Effector memory CD8-positive, alpha-beta T cell (primary cell): ENCODE data around the gene RYK.

ENCODE experiments used
- ATAC-seq: fragments of 150-1000 bp; cut with Tn5 transposase; replicated peaks from 2 replicates; pipeline ENCODE4 v1.10.0; 2021; ENCODE audit warnings: mild to moderate bottlenecking, moderate library complexity
- DNase-seq, 3 experiments: peaks; one replicate each; pipeline ENCODE4 v3.0.0; 2021
- H3K27ac Mint-ChIP-seq, 2 donors: one replicate each; pipeline ENCODE4 v1.8.0; 2022; ENCODE audit warnings: mild to moderate bottlenecking in 2 of 2, mixed read lengths in 2 of 2, moderate library complexity in 2 of 2
- H3K27me3 Mint-ChIP-seq, 2 donors: one replicate each; pipeline ENCODE4 v1.8.0; 2022; ENCODE audit warnings: mixed read lengths in 2 of 2
- H3K36me3 Mint-ChIP-seq: one replicate; pipeline ENCODE4 v1.8.0; 2022; ENCODE audit warnings: mild to moderate bottlenecking, moderate library complexity, mixed read lengths; ENCODE audit not compliant: insufficient read depth
- H3K4me1 Mint-ChIP-seq, 2 donors: one replicate each; pipeline ENCODE4 v1.8.0; 2022; ENCODE audit warnings: low read depth in 2 of 2, mixed read lengths in 2 of 2
- H3K4me3 Mint-ChIP-seq, 2 donors: one replicate each; pipeline ENCODE4 v1.8.0; 2022; ENCODE audit warnings: mild to moderate bottlenecking in 2 of 2, mixed read lengths in 2 of 2, moderate library complexity in 2 of 2
- H3K9me3 Mint-ChIP-seq, 2 donors: one replicate each; pipeline ENCODE4 v1.8.0; 2022; ENCODE audit warnings: mixed read lengths in 2 of 2
- total RNA-seq, 9 experiments: gene quantifications; one replicate each; lab custom pipeline; 2026; lab: John Stamatoyannopoulos, UW

Gene RYK
- 30.2 to 61.4 (median 51.7) reads per million in 9 experiments for total RNA-seq

DNA sequence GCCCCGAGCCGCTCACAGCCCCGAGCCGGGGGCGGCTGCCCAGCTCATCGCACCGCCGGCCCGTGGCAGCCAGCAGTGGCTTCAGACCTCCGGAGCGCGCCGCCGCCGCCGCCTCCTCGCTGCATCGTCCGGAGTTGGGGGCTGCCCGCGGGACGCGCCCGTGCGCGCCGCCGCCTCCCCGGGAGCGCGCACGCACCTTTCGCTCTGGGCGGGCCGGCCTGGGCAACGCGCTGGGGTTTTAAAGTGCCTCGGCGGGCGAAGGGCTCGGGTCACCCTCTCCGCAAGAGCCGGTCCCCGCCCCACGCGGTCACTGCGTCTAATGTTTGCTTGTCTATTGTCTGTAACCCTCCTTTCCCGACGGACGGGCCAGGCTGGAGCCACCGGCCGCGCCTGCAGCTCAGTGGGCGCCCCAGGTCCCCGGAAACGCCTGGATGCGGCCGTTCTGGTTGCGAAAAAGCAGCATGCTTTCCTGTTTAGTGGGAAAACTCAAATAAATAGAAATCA, at the start of gene RYK:
RYK (minus strand) TSS at position 143 of the 504 bp plus-strand sequence. CDS start 205 bp downstream, outside the sequence.
- peaks cover 29 to 46% of the 10 kb centered on the region in 2 donors for H3K4me1 Mint-ChIP-seq
- H3K27ac Mint-ChIP-seq: peak within 1 kb of the TSS; percentile 92 to 96
- peak; percentile 86 for ATAC-seq
- no peaks in the 10 kb centered on the region for H3K27me3 Mint-ChIP-seq
- peak within 1 kb of the TSS; percentile 96 to 98 for H3K4me3 Mint-ChIP-seq
- H3K36me3 Mint-ChIP-seq: peaks cover 8% of the 10 kb centered on the region
- no peaks in the 10 kb centered on the region for H3K9me3 Mint-ChIP-seq
- peak; percentile 66 to 75 (median 67) for DNase-seq

DNA sequence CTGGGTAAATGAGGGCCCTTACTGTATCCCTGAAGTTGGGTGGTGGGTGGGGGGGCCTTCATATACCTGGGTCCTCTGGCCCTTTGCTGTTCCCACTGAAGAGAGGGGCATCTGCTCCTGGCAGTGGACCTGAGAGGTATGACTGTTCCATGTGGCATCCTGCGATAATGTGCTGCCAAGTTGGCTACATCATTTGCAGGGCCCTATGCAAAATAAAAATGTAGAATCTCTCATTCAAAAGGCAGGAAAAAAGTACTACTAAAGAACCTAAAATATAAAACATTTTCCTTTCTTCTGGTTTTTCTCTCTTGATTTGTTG, 49.2 kb upstream of the RYK start:
- H3K9me3 Mint-ChIP-seq: no peaks in the 10 kb centered on the region
- H3K27me3 Mint-ChIP-seq: no peaks in the 10 kb centered on the region
- H3K4me1 Mint-ChIP-seq: no peaks in the 10 kb centered on the region
- H3K4me3 Mint-ChIP-seq: no peak overlapping the region
- DNase-seq (no peak), ATAC-seq (no peak)
- no peak overlapping the region for H3K27ac Mint-ChIP-seq
- H3K36me3 Mint-ChIP-seq: no peaks in the 10 kb centered on the region

- Mint-ChIP-seq H3K4me1 (no peaks in the 10 kb centered on the region), H3K27me3 (no peaks in the 10 kb centered on the region), H3K9me3 (no peaks in the 10 kb centered on the region), H3K4me3 (no peak overlapping the region), H3K36me3 (no peaks in the 10 kb centered on the region), H3K27ac (no peak overlapping the region)
- no peak for DNase-seq
- no peak for ATAC-seq
Measured at GRCh38 chr3:134299185-134299887, 48.7 kb upstream of the RYK start.

GRCh38 chr3:134298249-134298648, 47.6 kb upstream of the RYK start:
- Mint-ChIP-seq H3K9me3 (no peaks in the 10 kb centered on the region), H3K4me3 (no peak overlapping the region), H3K27me3 (no peaks in the 10 kb centered on the region), H3K36me3 (no peaks in the 10 kb centered on the region), H3K27ac (no peak overlapping the region), H3K4me1 (no peaks in the 10 kb centered on the region)
- DNase-seq (no peak), ATAC-seq (no peak)

DNA sequence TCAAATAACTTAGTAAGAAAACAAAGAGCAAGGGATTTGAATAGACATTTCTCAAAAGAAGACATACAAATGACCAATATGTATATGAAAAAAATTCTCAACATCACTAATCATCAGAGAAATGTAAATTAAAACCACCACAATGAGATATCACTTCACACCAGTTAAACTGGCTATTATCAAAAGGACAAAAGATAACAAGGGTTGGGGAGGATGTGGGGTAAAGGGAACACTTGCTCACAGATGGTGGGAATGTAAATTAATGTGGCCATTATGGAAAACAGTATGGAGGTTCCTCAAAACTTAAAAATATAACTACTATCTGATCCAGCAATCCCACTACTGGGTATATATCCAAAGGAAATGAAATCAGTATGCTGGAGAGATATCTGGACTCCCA, 46.0 kb upstream of the RYK start:
- no peak for DNase-seq
- H3K4me3 Mint-ChIP-seq: no peak overlapping the region
- no peak overlapping the region for H3K27ac Mint-ChIP-seq
- no peaks in the 10 kb centered on the region for H3K9me3 Mint-ChIP-seq
- H3K27me3 Mint-ChIP-seq: no peaks in the 10 kb centered on the region
- no peaks in the 10 kb centered on the region for H3K4me1 Mint-ChIP-seq
- H3K36me3 Mint-ChIP-seq: no peaks in the 10 kb centered on the region
- ATAC-seq: no peak

DNA sequence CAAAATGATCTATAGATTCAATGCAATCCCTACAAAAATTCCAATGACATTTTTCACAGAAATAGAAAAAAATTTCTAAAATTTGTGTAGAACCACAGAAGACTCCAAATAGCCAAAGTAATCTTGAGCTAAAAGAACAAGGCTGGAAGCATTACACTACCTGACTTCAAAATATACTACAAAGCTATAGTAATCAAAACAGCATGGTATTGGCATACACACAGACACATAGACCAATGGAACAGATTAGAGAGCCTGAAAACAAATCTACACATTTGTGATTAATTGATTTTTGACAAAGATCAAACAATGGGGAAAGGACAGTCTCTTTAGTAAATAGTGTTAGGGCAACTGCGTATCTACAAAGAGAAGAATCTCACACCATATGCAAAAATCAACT, 45.3 kb upstream of the RYK start:
- Mint-ChIP-seq H3K36me3 (no peaks in the 10 kb centered on the region), H3K27me3 (no peaks in the 10 kb centered on the region), H3K9me3 (no peaks in the 10 kb centered on the region), H3K27ac (no peak overlapping the region), H3K4me1 (no peaks in the 10 kb centered on the region), H3K4me3 (no peak overlapping the region)
- DNase-seq (no peak), ATAC-seq (no peak)

DNA sequence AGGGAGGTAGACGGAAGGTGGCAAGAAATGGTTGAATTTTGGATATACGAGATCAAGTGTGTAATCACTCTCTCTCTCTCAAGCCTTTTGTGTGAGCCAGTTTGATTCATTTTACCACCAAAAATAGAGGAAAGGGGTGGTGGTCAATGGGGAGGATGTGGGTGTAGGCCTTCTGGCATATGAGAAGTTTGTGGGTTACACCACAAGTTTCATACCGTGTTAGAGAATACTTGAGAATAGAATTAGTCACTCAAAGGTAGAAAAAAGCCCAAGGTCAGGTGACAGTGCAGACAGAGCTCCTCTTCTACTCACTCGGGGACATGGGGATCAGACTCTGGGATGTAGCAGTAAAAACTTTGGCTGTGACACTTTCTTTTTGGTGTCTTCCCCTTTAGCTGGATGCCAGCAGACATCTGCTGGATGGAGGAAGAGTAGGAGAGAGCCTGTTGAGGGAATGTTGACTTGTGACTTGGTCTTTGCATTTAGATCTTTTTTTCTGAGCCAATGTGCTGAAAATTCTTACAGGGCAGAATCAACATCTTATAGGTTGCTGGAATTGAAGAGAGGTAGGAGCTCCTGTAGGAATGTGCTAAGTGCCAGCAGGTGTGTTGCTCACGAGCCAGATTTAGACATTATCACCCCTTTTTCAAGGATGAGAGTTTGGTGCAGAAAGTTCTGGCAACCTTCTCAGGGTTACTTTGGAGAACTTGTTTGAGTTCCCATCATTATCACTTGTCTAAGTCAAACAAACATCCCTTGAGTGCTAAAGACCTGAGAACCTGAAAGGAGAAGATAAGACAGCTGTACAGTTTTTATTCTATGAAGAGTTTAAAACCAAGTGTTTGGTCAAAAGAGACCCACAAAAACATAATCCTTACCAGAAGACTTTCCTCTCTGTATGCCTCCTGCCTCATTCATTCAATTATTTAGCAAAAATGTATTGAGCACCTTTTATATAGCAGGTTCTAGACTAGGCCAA, 43.9 kb upstream of the RYK start:
- DNase-seq (peak; percentile 54 to 56 (median 54)), ATAC-seq (peak; percentile 98)
- Mint-ChIP-seq H3K4me1 (no peaks in the 10 kb centered on the region), H3K36me3 (no peaks in the 10 kb centered on the region), H3K4me3 (no peak overlapping the region), H3K27me3 (no peaks in the 10 kb centered on the region), H3K27ac (no peak overlapping the region), H3K9me3 (no peaks in the 10 kb centered on the region)

DNA sequence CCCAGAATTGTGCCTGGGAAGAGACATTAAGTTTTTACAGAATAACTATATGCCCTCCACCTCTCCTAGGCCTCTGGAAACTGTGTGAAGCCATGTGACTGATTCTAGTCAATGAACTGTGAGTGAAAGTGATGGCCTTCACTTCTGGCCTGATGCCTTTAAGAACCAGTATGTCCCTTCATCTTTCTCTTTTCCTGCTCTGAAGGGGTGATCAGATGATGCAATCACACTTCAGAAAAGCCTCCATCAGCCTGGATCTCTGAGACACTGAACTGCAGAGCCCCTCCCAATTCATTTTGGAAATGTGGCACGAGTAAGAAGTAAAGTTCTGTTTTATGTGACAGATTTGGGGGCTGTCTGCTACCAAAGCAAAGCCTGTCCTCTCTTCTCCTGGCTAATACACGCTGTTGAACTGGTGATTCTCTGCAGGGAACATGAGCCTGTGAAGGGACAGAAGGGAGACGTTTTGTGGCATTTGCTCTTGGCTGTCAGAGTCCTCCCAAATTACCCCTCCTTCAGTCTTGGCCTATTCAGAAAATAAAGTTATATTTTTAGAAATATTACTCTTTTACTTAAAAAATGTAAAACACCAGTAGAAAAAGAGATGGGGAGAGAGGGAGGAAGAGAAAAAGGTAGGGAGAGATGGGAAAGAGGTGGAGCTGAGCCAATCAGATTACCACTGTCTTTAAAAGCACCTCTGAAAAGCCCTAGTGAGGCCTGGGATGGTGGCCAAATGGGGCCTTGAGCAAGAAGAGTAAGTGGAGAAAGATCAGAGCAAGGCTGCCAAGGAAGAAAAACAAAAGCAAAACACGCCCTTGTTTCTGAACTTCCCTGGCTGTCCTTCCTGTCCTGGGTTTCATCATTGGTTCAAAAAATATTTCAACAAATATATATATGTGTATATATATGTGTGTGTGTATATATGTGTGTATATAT, 40.9 kb upstream of the RYK start:
- Mint-ChIP-seq H3K4me3 (no peak overlapping the region), H3K36me3 (no peaks in the 10 kb centered on the region), H3K27ac (no peak overlapping the region), H3K27me3 (no peaks in the 10 kb centered on the region), H3K4me1 (no peaks in the 10 kb centered on the region), H3K9me3 (no peaks in the 10 kb centered on the region)
- ATAC-seq: no peak
- no peak for DNase-seq

DNA sequence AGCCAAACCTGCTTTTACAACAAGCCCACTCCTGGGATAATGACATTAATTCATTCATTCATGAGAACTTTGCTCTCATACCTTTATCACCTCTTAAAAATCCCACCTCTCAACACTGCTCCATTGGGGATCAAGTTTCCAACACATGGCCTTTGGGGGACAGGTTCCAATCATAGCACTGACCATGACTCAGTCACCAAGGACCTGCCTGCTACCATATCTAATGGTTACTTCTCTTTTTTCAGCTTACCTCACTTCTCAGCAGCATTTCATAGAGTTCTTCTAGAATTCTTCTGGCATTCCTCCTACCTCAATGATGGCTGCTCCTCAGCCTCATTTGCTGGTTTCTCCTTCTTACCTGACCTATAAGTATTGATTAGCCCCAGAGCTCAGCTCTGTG, 36.9 kb upstream of the RYK start:
- Mint-ChIP-seq H3K4me3 (no peak overlapping the region), H3K9me3 (no peaks in the 10 kb centered on the region), H3K27ac (no peak overlapping the region), H3K27me3 (peaks cover 0 to 6% of the 10 kb centered on the region in 2 donors), H3K4me1 (no peaks in the 10 kb centered on the region), H3K36me3 (no peaks in the 10 kb centered on the region)
- ATAC-seq (no peak), DNase-seq (no peak)

DNA sequence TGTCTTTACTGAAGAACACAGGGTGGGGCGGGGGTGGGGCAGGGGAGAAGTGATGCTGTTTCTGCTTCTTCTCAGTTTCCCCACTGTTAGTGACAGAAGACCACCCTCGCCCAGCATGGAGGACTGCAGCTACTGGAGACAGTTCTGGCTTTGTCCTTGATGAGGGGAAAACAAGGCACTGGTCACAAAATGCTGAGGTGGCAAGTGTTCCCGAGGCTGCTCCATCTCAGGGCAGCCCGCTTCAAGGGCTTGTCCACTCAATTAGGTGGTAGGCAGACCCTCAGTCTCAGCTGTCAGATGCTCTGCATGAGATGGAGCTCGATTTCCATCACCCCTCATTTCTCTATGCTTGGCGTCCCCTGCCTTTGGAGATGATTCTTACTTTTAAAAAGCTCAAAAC, 33.8 kb upstream of the RYK start:
- Mint-ChIP-seq H3K4me3 (no peak overlapping the region), H3K27me3 (peaks cover 0 to 6% of the 10 kb centered on the region in 2 donors), H3K9me3 (no peaks in the 10 kb centered on the region)

GRCh38 chr3:134282659-134283047, 32.0 kb upstream of the RYK start:
- H3K4me3 Mint-ChIP-seq: no peak overlapping the region
- DNase-seq: no peak
- no peaks in the 10 kb centered on the region for H3K9me3 Mint-ChIP-seq
- H3K27ac Mint-ChIP-seq: no peak overlapping the region
- no peaks in the 10 kb centered on the region for H3K36me3 Mint-ChIP-seq
- no peak for ATAC-seq
- no peaks in the 10 kb centered on the region for H3K4me1 Mint-ChIP-seq
- peaks cover 0 to 6% of the 10 kb centered on the region in 2 donors for H3K27me3 Mint-ChIP-seq

More for the DNA sequence above, 33.8 kb upstream of the RYK start:
- Mint-ChIP-seq H3K27ac (no peak overlapping the region), H3K36me3 (no peaks in the 10 kb centered on the region), H3K4me1 (no peaks in the 10 kb centered on the region)
- ATAC-seq (no peak), DNase-seq (no peak)

DNA sequence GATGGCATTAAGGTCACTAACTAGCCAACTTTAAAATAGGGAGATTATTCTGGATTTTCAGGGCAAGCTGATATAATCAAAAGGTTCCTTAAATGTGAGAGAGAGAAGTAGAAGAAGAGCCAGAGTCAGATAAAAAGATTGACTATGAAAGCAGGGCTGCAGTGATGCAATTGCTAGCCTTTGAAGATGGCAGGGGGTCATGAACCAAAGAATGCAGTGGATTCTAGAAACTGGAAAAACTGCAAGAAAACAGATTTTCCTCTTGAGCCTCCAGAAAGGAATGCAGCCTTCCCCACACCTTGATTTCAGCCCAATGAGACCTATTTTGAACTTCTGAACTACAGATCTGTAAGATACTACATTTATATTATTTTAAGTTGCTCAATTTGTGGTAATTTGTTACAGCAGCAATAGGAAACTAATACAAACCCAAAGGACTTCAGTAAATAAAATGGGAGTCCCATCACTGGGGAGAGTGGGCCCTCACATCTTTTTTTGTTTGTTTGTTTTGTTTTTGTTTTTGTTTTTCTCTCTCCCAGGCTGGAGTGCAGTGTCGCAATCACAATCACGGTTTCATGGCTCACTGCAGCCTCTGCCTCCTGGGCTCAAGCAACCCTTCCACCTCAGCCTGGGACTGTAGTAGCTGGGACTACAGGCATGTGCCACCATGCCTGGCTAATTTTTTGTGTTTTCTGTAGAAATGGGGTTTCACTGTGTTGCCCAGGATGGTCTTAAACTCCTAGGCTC, 31.4 kb upstream of the RYK start:
- H3K4me3 Mint-ChIP-seq: no peak overlapping the region
- H3K4me1 Mint-ChIP-seq: no peaks in the 10 kb centered on the region
- no peaks in the 10 kb centered on the region for H3K9me3 Mint-ChIP-seq
- H3K36me3 Mint-ChIP-seq: no peaks in the 10 kb centered on the region
- ATAC-seq: no peak
- peaks cover 6 to 11% of the 10 kb centered on the region in 2 donors for H3K27me3 Mint-ChIP-seq
- no peak for DNase-seq
- no peak overlapping the region for H3K27ac Mint-ChIP-seq
